ENCODE results near the gene VMO1. TPM values are rescaled to one million over a fixed set of nuclear protein-coding genes. Genes with fewer than 3 reads are reported as not detected.
A peak's percentile ranks its signal among the peaks of the same experiment; 100 is the strongest.

VMO1 gene, protein sequence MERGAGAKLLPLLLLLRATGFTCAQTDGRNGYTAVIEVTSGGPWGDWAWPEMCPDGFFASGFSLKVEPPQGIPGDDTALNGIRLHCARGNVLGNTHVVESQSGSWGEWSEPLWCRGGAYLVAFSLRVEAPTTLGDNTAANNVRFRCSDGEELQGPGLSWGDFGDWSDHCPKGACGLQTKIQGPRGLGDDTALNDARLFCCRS
- total RNA-seq (2021) (1.2 to 2.1 TPM (median 1.7 TPM) in 3 replicates), Bru-seq, nascent RNA (percentile 13 among the genes with signal in this experiment)
- long read RNA-seq, experiment 1, partial matches to known transcripts: 0 of 1 reads
- long read RNA-seq, experiment 1, other reads (novel, unspliced or antisense): 0 of 1 reads
- long read RNA-seq, experiment 2: 0 reads
- long read RNA-seq, experiment 3: 0 reads

DNA sequence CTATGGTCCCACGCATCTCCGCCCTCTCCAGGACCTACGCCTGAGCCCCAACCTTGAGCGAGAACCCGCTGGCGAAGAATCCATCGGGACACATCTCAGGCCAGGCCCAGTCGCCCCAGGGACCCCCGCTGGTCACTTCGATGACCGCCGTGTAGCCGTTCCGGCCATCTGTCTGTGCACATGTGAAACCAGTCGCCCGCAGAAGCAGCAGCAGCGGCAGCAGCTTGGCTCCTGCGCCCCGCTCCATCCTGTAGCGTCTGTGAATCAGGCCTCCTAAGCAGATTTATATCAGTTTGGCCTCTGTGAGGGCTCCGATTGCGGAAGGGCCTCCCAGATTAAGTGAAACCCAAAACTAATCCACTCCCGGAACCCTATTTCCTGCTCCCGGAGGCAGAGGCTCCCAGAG is at the start of gene VMO1:
Gene VMO1 (minus strand): TSS at position 259 of the 406 bp plus-strand sequence. CDS start 12 bp downstream, at position 247.
- peak within 1 kb of the TSS; percentile 79 for H3K27ac Mint-ChIP-seq
- CTCF ChIA-PET: interaction anchor here (0.8 to 2.1 kb wide), 5 partner anchors 10 to 95 kb away, joined by 4 to 9 read pairs (median 5); partner anchors contain the start of genes ARRB2, PLD2 and PSMB6
- H3K27me3 Mint-ChIP-seq (ENCODE audit: low read depth): peaks cover 48% of the 10 kb centered on the region

DNA sequence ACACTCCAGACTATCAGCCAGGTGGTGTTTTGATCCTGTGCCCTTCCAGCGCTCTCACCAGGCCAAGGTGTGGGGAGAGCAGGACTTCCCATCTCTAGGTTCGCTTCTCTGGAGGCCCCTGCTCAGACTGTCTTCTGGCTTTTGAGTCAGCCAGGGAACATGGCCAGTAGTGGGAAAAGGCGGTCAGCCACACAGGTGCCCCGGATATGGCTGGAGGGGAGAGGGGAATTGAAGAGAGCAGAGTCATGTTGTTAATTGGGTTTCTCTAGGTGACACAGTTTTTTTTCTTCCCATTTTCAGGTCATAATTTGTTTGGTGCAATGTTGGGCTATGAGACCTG is 48.5 kb upstream of the VMO1 start:
- peak overlapping the region; percentile 86 for H3K4me3 Mint-ChIP-seq
- ATAC-seq (no peak), DNase-seq (ENCODE audit: low spot score) (no peak)
- CTCF ChIA-PET: interaction anchor here (0.7 kb wide), 1 partner anchor 23 kb away, joined by 4 read pairs; no protein-coding TSS in a partner anchor
- no peaks in the 10 kb centered on the region for H3K9me3 Mint-ChIP-seq
- H3K27me3 Mint-ChIP-seq (ENCODE audit: low read depth): no peaks in the 10 kb centered on the region; the same call in 1 of the 2 replicates
- H3K4me1 Mint-ChIP-seq: peaks cover 30% of the 10 kb centered on the region
- TF ChIP-seq ZNF138 (CRISPR knock-in tag; conservative IDR thresholded peaks at IDR 0.05) (no peak), MXD4 (CRISPR knock-in tag; IDR thresholded peaks at IDR 0.05; ENCODE audit: borderline replicate concordance) (no peak), SMAD3 (CRISPR knock-in tag; IDR thresholded peaks at IDR 0.05; ENCODE audit: borderline replicate concordance) (no peak), JAZF1 (CRISPR knock-in tag; IDR thresholded peaks at IDR 0.05) (no peak), FOXJ3 (CRISPR knock-in tag; IDR thresholded peaks at IDR 0.05; ENCODE audit: borderline replicate concordance) (no peak), ZNF317 (CRISPR knock-in tag; IDR thresholded peaks at IDR 0.05; ENCODE audit: borderline replicate concordance, low read depth) (no peak), TEAD1 (CRISPR knock-in tag; IDR thresholded peaks at IDR 0.05) (no peak), TCF7 (CRISPR knock-in tag; IDR thresholded peaks at IDR 0.05; ENCODE audit: low read depth) (no peak), NR3C1 (CRISPR knock-in tag; conservative IDR thresholded peaks at IDR 0.05; ENCODE audit: low read depth) (no peak), ELF4 (CRISPR knock-in tag; IDR thresholded peaks at IDR 0.05; ENCODE audit: low read depth) (no peak), ZNF671 (CRISPR knock-in tag; IDR thresholded peaks at IDR 0.05) (no peak)
- TF ChIP-seq, protein P1, sequence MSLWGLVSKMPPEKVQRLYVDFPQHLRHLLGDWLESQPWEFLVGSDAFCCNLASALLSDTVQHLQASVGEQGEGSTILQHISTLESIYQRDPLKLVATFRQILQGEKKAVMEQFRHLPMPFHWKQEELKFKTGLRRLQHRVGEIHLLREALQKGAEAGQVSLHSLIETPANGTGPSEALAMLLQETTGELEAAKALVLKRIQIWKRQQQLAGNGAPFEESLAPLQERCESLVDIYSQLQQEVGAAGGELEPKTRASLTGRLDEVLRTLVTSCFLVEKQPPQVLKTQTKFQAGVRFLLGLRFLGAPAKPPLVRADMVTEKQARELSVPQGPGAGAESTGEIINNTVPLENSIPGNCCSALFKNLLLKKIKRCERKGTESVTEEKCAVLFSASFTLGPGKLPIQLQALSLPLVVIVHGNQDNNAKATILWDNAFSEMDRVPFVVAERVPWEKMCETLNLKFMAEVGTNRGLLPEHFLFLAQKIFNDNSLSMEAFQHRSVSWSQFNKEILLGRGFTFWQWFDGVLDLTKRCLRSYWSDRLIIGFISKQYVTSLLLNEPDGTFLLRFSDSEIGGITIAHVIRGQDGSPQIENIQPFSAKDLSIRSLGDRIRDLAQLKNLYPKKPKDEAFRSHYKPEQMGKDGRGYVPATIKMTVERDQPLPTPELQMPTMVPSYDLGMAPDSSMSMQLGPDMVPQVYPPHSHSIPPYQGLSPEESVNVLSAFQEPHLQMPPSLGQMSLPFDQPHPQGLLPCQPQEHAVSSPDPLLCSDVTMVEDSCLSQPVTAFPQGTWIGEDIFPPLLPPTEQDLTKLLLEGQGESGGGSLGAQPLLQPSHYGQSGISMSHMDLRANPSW (CRISPR knock-in tag; conservative IDR thresholded peaks at IDR 0.05; ENCODE audit: low read depth): no peak
- H3K36me3 Mint-ChIP-seq: no peaks in the 10 kb centered on the region
- no peak overlapping the region; the same call in 1 of the 2 replicates for H3K27ac Mint-ChIP-seq
- POLR2A ChIA-PET: interaction anchor here (0.6 kb wide), 1 partner anchor 23 kb away, joined by 5 read pairs; no protein-coding TSS in a partner anchor

More for the DNA sequence above, at the start of gene VMO1:
- H3K4me3 Mint-ChIP-seq: no peak within 1 kb of the TSS
- POLR2A ChIA-PET: no interaction called here
- no peaks in the 10 kb centered on the region for H3K9me3 Mint-ChIP-seq
- ATAC-seq (no peak), DNase-seq (ENCODE audit: low spot score) (peak; percentile 23)
- no peaks in the 10 kb centered on the region for H3K36me3 Mint-ChIP-seq
- peaks cover 33% of the 10 kb centered on the region for H3K4me1 Mint-ChIP-seq
- TF ChIP-seq RELA (CRISPR knock-in tag; IDR thresholded peaks at IDR 0.05; ENCODE audit: borderline replicate concordance) (no peak), NR1H2 (CRISPR knock-in tag; IDR thresholded peaks at IDR 0.05) (no peak), NFATC4 (CRISPR knock-in tag; IDR thresholded peaks at IDR 0.05) (no peak), FOXK1 (CRISPR knock-in tag; IDR thresholded peaks at IDR 0.05) (no peak), CREB1 (CRISPR knock-in tag; IDR thresholded peaks at IDR 0.05) (no peak), ZNF317 (CRISPR knock-in tag; IDR thresholded peaks at IDR 0.05; ENCODE audit: borderline replicate concordance, low read depth) (no peak)
- TF ChIP-seq, protein P2, sequence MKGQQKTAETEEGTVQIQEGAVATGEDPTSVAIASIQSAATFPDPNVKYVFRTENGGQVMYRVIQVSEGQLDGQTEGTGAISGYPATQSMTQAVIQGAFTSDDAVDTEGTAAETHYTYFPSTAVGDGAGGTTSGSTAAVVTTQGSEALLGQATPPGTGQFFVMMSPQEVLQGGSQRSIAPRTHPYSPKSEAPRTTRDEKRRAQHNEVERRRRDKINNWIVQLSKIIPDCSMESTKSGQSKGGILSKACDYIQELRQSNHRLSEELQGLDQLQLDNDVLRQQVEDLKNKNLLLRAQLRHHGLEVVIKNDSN (CRISPR knock-in tag; IDR thresholded peaks at IDR 0.05): no peak
- TF ChIP-seq, protein P3, sequence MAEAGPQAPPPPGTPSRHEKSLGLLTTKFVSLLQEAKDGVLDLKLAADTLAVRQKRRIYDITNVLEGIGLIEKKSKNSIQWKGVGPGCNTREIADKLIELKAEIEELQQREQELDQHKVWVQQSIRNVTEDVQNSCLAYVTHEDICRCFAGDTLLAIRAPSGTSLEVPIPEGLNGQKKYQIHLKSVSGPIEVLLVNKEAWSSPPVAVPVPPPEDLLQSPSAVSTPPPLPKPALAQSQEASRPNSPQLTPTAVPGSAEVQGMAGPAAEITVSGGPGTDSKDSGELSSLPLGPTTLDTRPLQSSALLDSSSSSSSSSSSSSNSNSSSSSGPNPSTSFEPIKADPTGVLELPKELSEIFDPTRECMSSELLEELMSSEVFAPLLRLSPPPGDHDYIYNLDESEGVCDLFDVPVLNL (CRISPR knock-in tag; IDR thresholded peaks at IDR 0.05; ENCODE audit: borderline replicate concordance, low read depth): no peak
